A673 (cell line): ENCODE data around the gene CAMKV. TPM values are rescaled to one million over a fixed set of nuclear protein-coding genes. Genes with fewer than 3 reads are reported as not detected.

Experiments used
- BruUV-seq: library from RNA; stranded (reverse); fragments of 400-500 nt; replicated peaks from 2 replicates; lab custom pipeline; 2021; lab: Mats Ljungman, UMichigan
- CTCF ChIA-PET: fragments of 300-600 bp; sonication (Branson Sonifier 250); formaldehyde crosslinking; loops from one replicate; lab custom pipeline; 2022; ENCODE audit warnings: antibody characterized with exemption; lab: Charles Lee
- POLR2A ChIA-PET: fragments of 300-600 bp; sonication (Branson Sonifier 250); formaldehyde crosslinking; loops from one replicate; lab custom pipeline; 2022; ENCODE audit warnings: antibody characterized with exemption; ENCODE audit not compliant: low non-redundant PET; lab: Charles Lee
- DNase-seq: peaks from one replicate; pipeline ENCODE4 v3.0.0-alpha.2; 2015; ENCODE audit warnings: low spot score
- H3K27ac ChIP-seq: fragments of 200-600 bp; sonication (generic); 2 replicates; pipeline ENCODE4 v1.5.1; 2016; ENCODE audit warnings: mixed run types, low read depth, mild to moderate bottlenecking, mixed read lengths, antibody characterized with exemption, low read length; ENCODE audit not compliant: poor library complexity, severe bottlenecking
- H3K27me3 ChIP-seq: fragments of 200-600 bp; sonication (generic); replicated peaks from 2 replicates; pipeline ENCODE4 v1.6.1; 2017; ENCODE audit warnings: mixed run types, low read depth, mild to moderate bottlenecking, mixed read lengths, antibody characterized with exemption, low read length; ENCODE audit not compliant: insufficient read depth, poor library complexity
- H3K36me3 ChIP-seq: fragments of 200-600 bp; sonication (generic); 2 replicates; pipeline ENCODE4 v1.6.1; 2016; ENCODE audit warnings: mixed run types, mild to moderate bottlenecking, mixed read lengths, antibody characterized with exemption, low read length; ENCODE audit not compliant: insufficient read depth, poor library complexity, severe bottlenecking
- H3K4me1 ChIP-seq: fragments of 200-600 bp; sonication (generic); 2 replicates; pipeline ENCODE4 v1.6.1; 2017; ENCODE audit warnings: mixed run types, mild to moderate bottlenecking, mixed read lengths, antibody characterized with exemption, low read length; ENCODE audit not compliant: insufficient read depth, poor library complexity, severe bottlenecking
- H3K4me3 ChIP-seq: fragments of 200-600 bp; sonication (generic); 2 replicates; pipeline ENCODE4 v1.5.1; 2016; ENCODE audit warnings: low read depth, mixed run types, mild to moderate bottlenecking, mixed read lengths, low read length; ENCODE audit not compliant: poor library complexity, severe bottlenecking
- H3K9me3 ChIP-seq: fragments of 200-600 bp; sonication (generic); 2 replicates; pipeline ENCODE4 v1.6.1; 2016; ENCODE audit warnings: mixed run types, low read depth, mild to moderate bottlenecking, mixed read lengths, antibody characterized with exemption, low read length; ENCODE audit not compliant: poor library complexity, severe bottlenecking
- EZH2 ChIP-seq: fragments of 200-600 bp; sonication (generic); IDR thresholded peaks from 2 replicates; pipeline ENCODE4 v1.6.1; 2017; ENCODE audit warnings: borderline replicate concordance, low read depth, mild to moderate bottlenecking, mixed read lengths, antibody characterized with exemption, low read length; ENCODE audit not compliant: poor library complexity, severe bottlenecking
- intact Hi-C: fragments of 100-400 bp; cut with micrococcal nuclease; formaldehyde crosslinking; loops from one replicate; pipeline ENCODE4 v1.10.0; 2022; ENCODE audit not compliant: unreplicated experiment
- total RNA-seq: library from RNA; stranded (reverse); gene quantifications from 2 replicates; pipeline ENCODE4 v1.2.3, GENCODE V29; 2021
- TF ChIP-seq, protein P1 (sequence below): fragments of 300-800, 200-600 bp; sonication (generic); conservative IDR thresholded peaks from 2 replicates; pipeline ENCODE4 v1.5.1; 2017; ENCODE audit warnings: low read depth, mild to moderate bottlenecking, antibody characterized with exemption, low read length, moderate library complexity, mixed read lengths

CAMKV gene
- total RNA-seq, 1 experiment from 2014 or later, result 5.4 TPM

DNA sequence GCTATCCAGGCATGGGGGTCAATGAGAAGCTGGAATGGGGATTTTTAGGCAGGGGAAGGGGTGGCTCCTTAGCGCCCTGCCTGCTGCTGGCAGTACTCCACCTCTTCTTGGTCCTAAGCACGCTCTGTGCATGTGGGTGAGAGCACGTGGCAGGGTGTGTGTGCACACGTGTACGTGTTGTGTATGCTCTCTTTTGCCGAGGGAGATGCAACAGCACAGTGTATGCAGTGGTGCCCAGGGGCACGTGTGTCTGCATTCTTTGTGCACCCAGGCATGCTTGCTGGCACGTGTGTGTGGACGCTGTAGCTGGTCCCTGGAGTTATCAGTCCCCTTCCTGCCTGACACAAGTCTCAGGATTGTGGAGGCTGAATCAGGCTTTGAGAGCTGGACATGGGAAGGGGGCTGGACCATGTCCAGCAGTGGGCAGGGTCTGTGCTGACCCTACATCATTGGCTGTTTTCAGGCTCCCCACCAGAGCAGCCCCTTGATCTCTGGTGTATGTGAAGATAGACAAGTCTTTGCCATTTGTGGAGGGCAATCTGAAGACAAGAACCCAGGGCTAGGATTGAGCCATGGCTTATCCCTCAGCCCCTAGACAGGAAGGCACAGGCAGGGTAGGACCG is 1.9 kb upstream of the CAMKV start:
- no peak for DNase-seq

DNA sequence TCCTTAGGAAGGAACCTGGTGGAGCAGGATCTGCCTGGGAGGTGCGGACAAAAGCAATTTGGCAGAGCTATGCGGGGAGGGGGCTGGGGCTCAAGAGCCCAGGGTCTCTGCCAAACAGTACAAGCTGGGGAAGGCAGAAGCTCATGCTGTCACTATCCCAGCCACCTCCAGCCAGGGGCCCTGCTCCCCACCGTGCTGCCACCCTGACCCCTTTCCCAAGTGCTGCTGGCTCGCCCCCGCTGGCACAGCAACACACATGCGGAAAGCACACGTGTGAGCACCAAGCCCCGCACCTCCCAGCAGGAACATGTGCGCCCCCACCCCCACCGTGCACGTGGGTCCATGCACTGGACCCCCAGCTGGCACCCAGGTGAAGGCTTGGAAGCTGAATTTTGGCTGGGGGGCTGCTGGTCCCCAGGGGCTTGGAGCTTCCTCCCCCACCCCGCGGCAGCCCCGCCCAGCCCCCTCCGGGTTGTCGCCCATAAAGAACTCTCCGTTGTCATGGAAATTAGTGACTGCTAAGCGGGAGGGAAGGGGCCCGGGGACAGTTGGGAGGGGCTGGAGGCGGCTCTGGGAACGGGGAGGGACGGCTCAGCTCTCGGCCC is 742 bp downstream of the CAMKV start:
- intact Hi-C loops, result no loop called here
- H3K4me3 ChIP-seq, result peak overlapping the region; percentile 44
- POLR2A ChIA-PET, result no interaction called here
- no peaks in the 10 kb centered on the region for H3K27me3 ChIP-seq
- H3K27ac ChIP-seq, result no peak overlapping the region
- no peaks in the 10 kb centered on the region for H3K9me3 ChIP-seq
- CTCF ChIA-PET, result interaction anchor here (0.6 kb wide), 2 partner anchors 13 to 701 kb away, joined by 3 to 9 read pairs; no protein-coding TSS in a partner anchor
- H3K36me3 ChIP-seq, result no peaks in the 10 kb centered on the region
- peak; percentile 20 for DNase-seq
- TF ChIP-seq, protein P1, sequence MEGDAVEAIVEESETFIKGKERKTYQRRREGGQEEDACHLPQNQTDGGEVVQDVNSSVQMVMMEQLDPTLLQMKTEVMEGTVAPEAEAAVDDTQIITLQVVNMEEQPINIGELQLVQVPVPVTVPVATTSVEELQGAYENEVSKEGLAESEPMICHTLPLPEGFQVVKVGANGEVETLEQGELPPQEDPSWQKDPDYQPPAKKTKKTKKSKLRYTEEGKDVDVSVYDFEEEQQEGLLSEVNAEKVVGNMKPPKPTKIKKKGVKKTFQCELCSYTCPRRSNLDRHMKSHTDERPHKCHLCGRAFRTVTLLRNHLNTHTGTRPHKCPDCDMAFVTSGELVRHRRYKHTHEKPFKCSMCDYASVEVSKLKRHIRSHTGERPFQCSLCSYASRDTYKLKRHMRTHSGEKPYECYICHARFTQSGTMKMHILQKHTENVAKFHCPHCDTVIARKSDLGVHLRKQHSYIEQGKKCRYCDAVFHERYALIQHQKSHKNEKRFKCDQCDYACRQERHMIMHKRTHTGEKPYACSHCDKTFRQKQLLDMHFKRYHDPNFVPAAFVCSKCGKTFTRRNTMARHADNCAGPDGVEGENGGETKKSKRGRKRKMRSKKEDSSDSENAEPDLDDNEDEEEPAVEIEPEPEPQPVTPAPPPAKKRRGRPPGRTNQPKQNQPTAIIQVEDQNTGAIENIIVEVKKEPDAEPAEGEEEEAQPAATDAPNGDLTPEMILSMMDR, result no peak
- TF ChIP-seq EZH2, result no peak
- BruUV-seq, result no TSS peak
- H3K4me1 ChIP-seq, result no peaks in the 10 kb centered on the region

More for the DNA sequence above, 1.9 kb upstream of the CAMKV start:
- H3K27me3 ChIP-seq, result no peaks in the 10 kb centered on the region
- no peak overlapping the region for H3K4me3 ChIP-seq
- CTCF ChIA-PET, result no interaction called here
- BruUV-seq, result no TSS peak
- H3K36me3 ChIP-seq, result no peaks in the 10 kb centered on the region
- no peaks in the 10 kb centered on the region for H3K9me3 ChIP-seq
- POLR2A ChIA-PET, result no interaction called here
- no peaks in the 10 kb centered on the region for H3K4me1 ChIP-seq
- TF ChIP-seq EZH2, result no peak
- TF ChIP-seq, protein P1, result no peak
- intact Hi-C loops, result no loop called here
- H3K27ac ChIP-seq, result no peak overlapping the region

DNA sequence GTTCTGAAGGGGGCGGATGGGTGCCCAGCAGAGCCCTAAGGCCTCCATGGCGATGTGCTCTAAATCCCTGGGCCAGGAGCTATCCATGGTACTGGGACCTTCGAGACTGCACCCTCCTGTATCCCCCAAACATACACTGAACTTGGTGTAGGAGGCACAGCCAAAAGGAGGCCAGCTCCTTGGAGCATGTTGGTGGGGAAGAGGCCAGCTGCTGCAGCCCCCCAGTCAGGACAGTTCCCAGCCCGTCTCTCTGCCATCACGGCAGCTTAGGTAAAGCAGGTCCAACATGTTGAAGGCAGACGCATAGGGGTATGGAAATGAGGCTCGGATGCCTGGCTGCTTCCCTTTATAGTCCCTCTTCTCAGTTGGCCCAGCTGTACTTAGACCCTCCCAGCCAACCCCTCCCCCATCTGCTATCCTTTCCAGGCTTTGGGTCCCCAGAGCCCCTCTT is 1.8 kb downstream of the CAMKV start:
- CTCF ChIA-PET, result no interaction called here
- no peak for TF ChIP-seq EZH2
- TF ChIP-seq, protein P1, result no peak
- no peaks in the 10 kb centered on the region for H3K36me3 ChIP-seq
- H3K4me1 ChIP-seq, result no peaks in the 10 kb centered on the region
- no peaks in the 10 kb centered on the region for H3K9me3 ChIP-seq
- POLR2A ChIA-PET, result no interaction called here
- no peak overlapping the region for H3K27ac ChIP-seq
- intact Hi-C loops, result no loop called here
- no peaks in the 10 kb centered on the region for H3K27me3 ChIP-seq
- no peak overlapping the region for H3K4me3 ChIP-seq
- no TSS peak for BruUV-seq
- DNase-seq, result peak; percentile 43
